B cell (primary cell): ENCODE measurements around the gene KIF23. TPM values are rescaled to one million over a fixed set of nuclear protein-coding genes. Genes with fewer than 3 reads are reported as not detected.

Source experiments
- ATAC-seq: fragments of 200-7000 bp; cut with Tn5 transposase; one replicate; pipeline ENCODE4 v1.10.0; 2021; ENCODE audit warnings: low read depth, mild to moderate bottlenecking, moderate number of reproducible peaks, moderate library complexity
- CTCF ChIA-PET: fragments of 350-600 bp; sonication (Branson Sonifier 250); formaldehyde crosslinking; loops from one replicate; lab custom pipeline; 2021; ENCODE audit warnings: antibody characterized with exemption, inconsistent platforms; lab: Charles Lee
- POLR2A ChIA-PET: fragments of 350-600 bp; sonication (Branson Sonifier 250); formaldehyde crosslinking; loops from one replicate; lab custom pipeline; 2021; ENCODE audit warnings: antibody characterized with exemption; lab: Charles Lee
- DNase-seq: peaks from one replicate; pipeline ENCODE4 v3.0.0; 2013
- H2AFZ ChIP-seq: 2 replicates; pipeline ENCODE4 v1.6.1; 2012; ENCODE audit warnings: mild to moderate bottlenecking, low read depth, low read length; ENCODE audit not compliant: insufficient read depth, poor library complexity, severe bottlenecking
- H3K27ac ChIP-seq, 2 donors: 1 replicate in 1 of 2; 2 replicates in 1 of 2; pipeline ENCODE4 v1.5.1; 2012 to 2013; ENCODE audit warnings: low read length in 2 of 2, mild to moderate bottlenecking in 2 of 2, moderate library complexity in 1 of 2
- H3K27me3 ChIP-seq, 4 experiments: fragments of 200-600 bp in 1 of 4; sonication (generic) in 1 of 4; replicated peaks in 1 of 4; 1 replicate in 2 of 4; 2 replicates in 2 of 4; pipeline versions ENCODE4 v1.6.1 to v1.7.0; 2013 to 2016; ENCODE audit warnings: low read length in 3 of 4, mild to moderate bottlenecking in 2 of 4, mixed read lengths in 1 of 4, moderate library complexity in 1 of 4; ENCODE audit not compliant: insufficient read depth in 4 of 4, control insufficient read depth in 3 of 4; ENCODE audit errors: control extremely low read depth in 1 of 4
- H3K36me3 ChIP-seq, 2 experiments: replicated peaks in 1 of 2; 1 replicate in 1 of 2; 2 replicates in 1 of 2; pipeline versions ENCODE4 v1.6.1 to v1.7.1; 2013; ENCODE audit warnings: low read length in 1 of 2; ENCODE audit not compliant: insufficient read depth in 2 of 2, control insufficient read depth in 1 of 2; ENCODE audit errors: control extremely low read depth in 1 of 2, extremely low read depth in 1 of 2
- H3K4me1 ChIP-seq, 2 donors: fragments of 200-600 bp in 1 of 2; sonication (generic) in 1 of 2; 1 replicate in 1 of 2; 2 replicates in 1 of 2; pipeline versions ENCODE4 v1.5.1 to v1.6.1; 2013 to 2017; ENCODE audit warnings: low read length in 2 of 2; ENCODE audit not compliant: control insufficient read depth in 2 of 2, insufficient read depth in 2 of 2
- H3K4me2 ChIP-seq: replicated peaks from 2 replicates; pipeline ENCODE3; 2012; ENCODE audit warnings: mild to moderate bottlenecking, low read depth, low read length; ENCODE audit not compliant: poor library complexity, severe bottlenecking
- H3K4me3 ChIP-seq, 5 experiments: fragments of 200-600 bp in 1 of 5; sonication (generic) in 1 of 5; 1 replicate in 3 of 5; 2 replicates in 2 of 5; pipeline versions ENCODE4 v1.5.1 to v1.7.0; 2011 to 2016; ENCODE audit warnings: low read length in 4 of 5, mild to moderate bottlenecking in 4 of 5, low read depth in 2 of 5, control low read depth in 1 of 5, moderate library complexity in 1 of 5; ENCODE audit not compliant: insufficient read depth in 1 of 5; ENCODE audit errors: control extremely low read depth in 1 of 5, extremely low read depth in 1 of 5
- H3K79me2 ChIP-seq: fragments of 200-600 bp; sonication (generic); one replicate; pipeline ENCODE4 v1.6.0; 2016; ENCODE audit warnings: low read length; ENCODE audit not compliant: control insufficient read depth, insufficient read depth
- H3K9ac ChIP-seq: fragments of 200-600 bp; sonication (generic); 2 replicates; pipeline ENCODE4 v1.6.1; 2017; ENCODE audit warnings: mild to moderate bottlenecking, low read length, moderate library complexity
- H3K9me3 ChIP-seq, 3 donors: one replicate each; pipeline versions ENCODE4 v1.6.1 to v1.7.1; 2013; ENCODE audit warnings: low read length in 2 of 3; ENCODE audit not compliant: control insufficient read depth in 2 of 3, insufficient read depth in 1 of 3; ENCODE audit errors: control extremely low read depth in 1 of 3
- H4K20me1 ChIP-seq: 2 replicates; pipeline ENCODE4 v1.6.0; 2012; ENCODE audit warnings: mild to moderate bottlenecking, low read length; ENCODE audit not compliant: insufficient read depth, control insufficient read depth, poor library complexity, severe bottlenecking
- H3K27ac Mint-ChIP-seq: one replicate; pipeline ENCODE4 v1.8.0; 2021; ENCODE audit warnings: mixed read lengths
- H3K27me3 Mint-ChIP-seq: one replicate; pipeline ENCODE4 v1.8.0; 2021; ENCODE audit warnings: mixed read lengths
- H3K4me1 Mint-ChIP-seq: one replicate; pipeline ENCODE4 v1.8.0; 2021; ENCODE audit warnings: mixed read lengths
- H3K4me3 Mint-ChIP-seq: one replicate; pipeline ENCODE4 v1.8.0; 2021; ENCODE audit warnings: mixed read lengths
- H3K9me3 Mint-ChIP-seq: one replicate; pipeline ENCODE4 v1.8.0; 2022; ENCODE audit warnings: mixed read lengths; ENCODE audit not compliant: insufficient read depth
- EZH2 ChIP-seq: IDR thresholded peaks from 2 replicates; pipeline ENCODE4 v1.6.1; 2012; ENCODE audit warnings: borderline replicate concordance, low read depth, mild to moderate bottlenecking, moderate library complexity, low read length; ENCODE audit not compliant: insufficient read depth, poor library complexity, severe bottlenecking
- WGBS: methylation state at CpG from one replicate; pipeline ENCODE4 v1.1.5; 2013; ENCODE audit warnings: missing lambda C conversion rate; ENCODE audit not compliant: insufficient coverage; 5-methylcytosine and 5-hydroxymethylcytosine counted together
- intact Hi-C: fragments of 100-400 bp; cut with micrococcal nuclease; formaldehyde crosslinking; loops from one replicate; pipeline ENCODE4 v1.10.0; 2022
- polyA plus RNA-seq: library from polyadenylated mRNA; depleted of rRNA; stranded (reverse); fragments of >200 nt; gene quantifications from 2 replicates; pipeline ENCODE4 v1.2.3, GENCODE V29; 2012
- total RNA-seq, 2 donors: library from RNA; stranded (reverse); fragments of 120-200 nt in 1 of 2; gene quantifications; 1 replicate in 1 of 2; 2 replicates in 1 of 2; pipeline versions ENCODE4 v1.2.3 to v1.2.4, GENCODE V29; 2013 to 2022
- TF ChIP-seq, protein P1 (sequence below): fragments of 200-600 bp; IDR thresholded peaks from one replicate; pipeline ENCODE4 v1.8.0; 2022; ENCODE audit warnings: antibody characterized with exemption, mild to moderate bottlenecking

KIF23 gene
- total and polyA plus RNA-seq, 2 donors (not counting 1 experiment from before 2014, with no cell fraction given), result 0.30 to 0.34 TPM

DNA sequence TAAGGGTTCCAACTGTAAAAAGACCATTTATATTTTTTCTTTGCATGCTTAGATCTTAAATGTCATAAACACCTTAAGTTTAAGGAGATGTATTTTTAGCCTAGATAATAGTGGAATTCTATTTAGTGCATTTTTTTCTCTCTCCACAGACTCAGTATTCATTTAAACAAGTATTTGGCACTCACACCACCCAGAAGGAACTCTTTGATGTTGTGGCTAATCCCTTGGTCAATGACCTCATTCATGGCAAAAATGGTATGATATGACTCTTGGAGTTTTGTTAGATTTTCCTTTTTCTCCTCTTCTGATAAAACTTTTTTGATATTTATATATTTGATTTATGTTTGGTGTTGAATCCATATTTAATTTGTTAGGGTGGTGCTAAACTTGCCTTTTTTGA, 7.3 kb downstream of the KIF23 start:
- Histone ChIP-seq H3K4me1 (no peaks in the 10 kb centered on the region), H3K27me3 (no peaks in the 10 kb centered on the region), H2AFZ (no peak overlapping the region), H3K9me3 (no peaks in the 10 kb centered on the region), H3K4me2 (no peak overlapping the region), H3K9ac (no peak overlapping the region), H3K4me3 (no peak overlapping the region), H4K20me1 (no peaks in the 10 kb centered on the region), H3K27ac (no peak overlapping the region), H3K36me3 (no peaks in the 10 kb centered on the region), H3K79me2 (no peaks in the 10 kb centered on the region)
- Mint-ChIP-seq H3K4me3 (no peak overlapping the region), H3K4me1 (no peaks in the 10 kb centered on the region), H3K27ac (no peak overlapping the region), H3K27me3 (no peaks in the 10 kb centered on the region), H3K9me3 (no peaks in the 10 kb centered on the region)
- TF ChIP-seq EZH2, result no peak
- TF ChIP-seq, protein P1, sequence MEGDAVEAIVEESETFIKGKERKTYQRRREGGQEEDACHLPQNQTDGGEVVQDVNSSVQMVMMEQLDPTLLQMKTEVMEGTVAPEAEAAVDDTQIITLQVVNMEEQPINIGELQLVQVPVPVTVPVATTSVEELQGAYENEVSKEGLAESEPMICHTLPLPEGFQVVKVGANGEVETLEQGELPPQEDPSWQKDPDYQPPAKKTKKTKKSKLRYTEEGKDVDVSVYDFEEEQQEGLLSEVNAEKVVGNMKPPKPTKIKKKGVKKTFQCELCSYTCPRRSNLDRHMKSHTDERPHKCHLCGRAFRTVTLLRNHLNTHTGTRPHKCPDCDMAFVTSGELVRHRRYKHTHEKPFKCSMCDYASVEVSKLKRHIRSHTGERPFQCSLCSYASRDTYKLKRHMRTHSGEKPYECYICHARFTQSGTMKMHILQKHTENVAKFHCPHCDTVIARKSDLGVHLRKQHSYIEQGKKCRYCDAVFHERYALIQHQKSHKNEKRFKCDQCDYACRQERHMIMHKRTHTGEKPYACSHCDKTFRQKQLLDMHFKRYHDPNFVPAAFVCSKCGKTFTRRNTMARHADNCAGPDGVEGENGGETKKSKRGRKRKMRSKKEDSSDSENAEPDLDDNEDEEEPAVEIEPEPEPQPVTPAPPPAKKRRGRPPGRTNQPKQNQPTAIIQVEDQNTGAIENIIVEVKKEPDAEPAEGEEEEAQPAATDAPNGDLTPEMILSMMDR, result no peak
- CTCF ChIA-PET, result interaction anchor here (0.7 kb wide), 1 partner anchor 607 kb away, joined by 5 read pairs; no protein-coding TSS in a partner anchor
- ATAC-seq (no peak), DNase-seq (no peak)
- intact Hi-C loops, result no loop called here
- POLR2A ChIA-PET, result no interaction called here

- DNase-seq, result no peak
- no peak overlapping the region for H3K27ac Mint-ChIP-seq
- Histone ChIP-seq H3K27me3 (no peaks in the 10 kb centered on the region), H3K9me3 (no peaks in the 10 kb centered on the region), H3K4me1 (no peaks in the 10 kb centered on the region), H2AFZ (no peak overlapping the region), H3K4me3 (no peak overlapping the region), H3K36me3 (no peaks in the 10 kb centered on the region), H4K20me1 (no peaks in the 10 kb centered on the region), H3K9ac (no peak overlapping the region), H3K27ac (no peak overlapping the region), H3K79me2 (no peaks in the 10 kb centered on the region), H3K4me2 (no peak overlapping the region)
- no peak for ATAC-seq
- no peak for TF ChIP-seq EZH2
- TF ChIP-seq, protein P1, result no peak
- no peaks in the 10 kb centered on the region for H3K4me1 Mint-ChIP-seq
- H3K4me3 Mint-ChIP-seq, result no peak overlapping the region
- 88% methylated on average over 2 of the region's 4 CpGs for WGBS
- H3K27me3 Mint-ChIP-seq, result no peaks in the 10 kb centered on the region
- POLR2A ChIA-PET, result no interaction called here
- intact Hi-C loops, result no loop called here
- CTCF ChIA-PET, result interaction anchor here (0.7 kb wide), 1 partner anchor 608 kb away, joined by 5 read pairs; no protein-coding TSS in a partner anchor
- H3K9me3 Mint-ChIP-seq, result no peaks in the 10 kb centered on the region
Observed at GRCh38 chr15:69422336-69422895, 8.3 kb downstream of the KIF23 start.
